HL-60 (cell line): Measurements from ENCODE around the gene DNLZ.

Experiments
- DNase-seq, 2 experiments: peaks; one replicate each; pipeline ENCODE4 v3.0.0-alpha.2; 2010 to 2020; ENCODE audit warnings: low read depth in 1 of 2, low spot score in 1 of 2
- H3K27ac ChIP-seq: fragments of 250-450 bp; sonication (Bioruptor Pico); replicated peaks from 2 replicates; pipeline ENCODE4 v1.5.1; 2020; ENCODE audit warnings: mild to moderate bottlenecking, moderate library complexity
- H3K27me3 ChIP-seq: fragments of 250-450 bp; sonication (Bioruptor Pico); 2 replicates; pipeline ENCODE4 v1.5.1; 2021; ENCODE audit warnings: mild to moderate bottlenecking, moderate library complexity; ENCODE audit not compliant: insufficient read depth, poor library complexity, severe bottlenecking
- H3K4me3 ChIP-seq: replicated peaks from 2 replicates; pipeline ENCODE4 v1.5.1; 2011; ENCODE audit warnings: mild to moderate bottlenecking, control low read depth, low read length; ENCODE audit not compliant: insufficient read depth
- CTCF ChIP-seq: IDR thresholded peaks from one replicate; pipeline ENCODE4 v1.5.1; 2011; ENCODE audit warnings: low read length, control low read depth, inconsistent platforms; ENCODE audit not compliant: insufficient read depth
- GABPA ChIP-seq: IDR thresholded peaks from 2 replicates; pipeline ENCODE4 v1.6.1; 2012; ENCODE audit warnings: low read depth
- POLR2AphosphoS5 ChIP-seq: IDR thresholded peaks from 2 replicates; pipeline ENCODE4 v1.6.1; 2012; ENCODE audit warnings: low read depth
- REST ChIP-seq: IDR thresholded peaks from 2 replicates; pipeline ENCODE4 v1.6.1; 2012; ENCODE audit warnings: low read depth; ENCODE audit not compliant: insufficient replicate concordance
- SPI1 ChIP-seq: IDR thresholded peaks from 2 replicates; pipeline ENCODE4 v1.6.1; 2012; ENCODE audit warnings: low read depth, mild to moderate bottlenecking, borderline replicate concordance

Gene DNLZ

GRCh38 chr9:136311051-136312008, 52.2 kb downstream of the DNLZ start:
- TF ChIP-seq REST (no peak), POLR2AphosphoS5 (no peak), CTCF (no peak), SPI1 (no peak), GABPA (no peak)
- no peak overlapping the region for H3K4me3 ChIP-seq
- H3K27me3 ChIP-seq, result peaks cover 13% of the 10 kb centered on the region
- DNase-seq, result peak in 1 of 2 experiments; percentile 29
- no peak overlapping the region for H3K27ac ChIP-seq

GRCh38 chr9:136310273-136311030, 53.1 kb downstream of the DNLZ start:
- no peak for DNase-seq
- no peak overlapping the region for H3K4me3 ChIP-seq
- H3K27me3 ChIP-seq, result peaks cover 21% of the 10 kb centered on the region
- TF ChIP-seq SPI1, result no peak
- TF ChIP-seq CTCF, result no peak
- no peak for TF ChIP-seq REST
- no peak for TF ChIP-seq GABPA
- no peak for TF ChIP-seq POLR2AphosphoS5
- no peak overlapping the region for H3K27ac ChIP-seq

- H3K27me3 ChIP-seq, result peaks cover 28% of the 10 kb centered on the region
- DNase-seq, result no peak
- TF ChIP-seq POLR2AphosphoS5 (no peak), GABPA (no peak), SPI1 (no peak), REST (no peak), CTCF (no peak)
Observed at GRCh38 chr9:136309806-136310220, 53.7 kb downstream of the DNLZ start.

More at GRCh38 chr9:136309806-136310220, 53.7 kb downstream of the DNLZ start:
- Histone ChIP-seq H3K27ac (no peak overlapping the region), H3K4me3 (no peak overlapping the region)
